Fibroblast of lung (primary cell): ENCODE measurements around the gene ARFGEF2. TPM values are rescaled to one million over a fixed set of nuclear protein-coding genes. Genes with fewer than 3 reads are reported as not detected.

ENCODE experiments used
- DNase-seq, 2 donors: peaks; one replicate each; pipeline versions ENCODE4 v3.0.0 to v3.0.0-alpha.2; 2010; ENCODE audit warnings: low read depth in 2 of 2
- H2AFZ ChIP-seq: 2 replicates; pipeline ENCODE4 v1.5.1; 2012; ENCODE audit warnings: low read length, control low read depth, inconsistent platforms
- H3K27ac ChIP-seq: 2 replicates; pipeline ENCODE4 v1.5.1; 2011; ENCODE audit warnings: low read length, control low read depth; ENCODE audit not compliant: insufficient read depth
- H3K27me3 ChIP-seq: 2 replicates; pipeline ENCODE4 v1.5.1; 2011; ENCODE audit warnings: mild to moderate bottlenecking, low read length; ENCODE audit not compliant: control insufficient read depth, insufficient read depth
- H3K36me3 ChIP-seq: 2 replicates; pipeline ENCODE4 v1.5.1; 2011; ENCODE audit warnings: low read length; ENCODE audit not compliant: control insufficient read depth, insufficient read depth
- H3K4me1 ChIP-seq: 2 replicates; pipeline ENCODE4 v1.5.1; 2011; ENCODE audit warnings: low read length; ENCODE audit not compliant: control insufficient read depth, insufficient read depth; ENCODE audit errors: extremely low read depth
- H3K4me2 ChIP-seq: 2 replicates; pipeline ENCODE4 v1.5.1; 2011; ENCODE audit warnings: low read length, control low read depth; ENCODE audit not compliant: insufficient read depth; ENCODE audit errors: extremely low read depth
- H3K4me3 ChIP-seq, 4 experiments: fragments of 200-600 bp in 1 of 4; sonication (generic) in 1 of 4; replicated peaks in 1 of 4; 2 replicates each; pipeline ENCODE4 v1.5.1; 2011 to 2016; ENCODE audit warnings: low read length in 4 of 4, low read depth in 3 of 4, mild to moderate bottlenecking in 3 of 4, control low read depth in 2 of 4, inconsistent platforms in 1 of 4, mixed read lengths in 1 of 4; ENCODE audit not compliant: insufficient read depth in 1 of 4; ENCODE audit errors: control extremely low read depth in 1 of 4
- H3K79me2 ChIP-seq: 2 replicates; pipeline ENCODE4 v1.5.1; 2012; ENCODE audit warnings: mild to moderate bottlenecking, low read length, inconsistent platforms; ENCODE audit not compliant: control insufficient read depth, insufficient read depth
- H3K9ac ChIP-seq: 2 replicates; pipeline ENCODE4 v1.5.1; 2011; ENCODE audit warnings: mild to moderate bottlenecking, low read length, control low read depth; ENCODE audit not compliant: insufficient read depth
- H3K9me3 ChIP-seq: 2 replicates; pipeline ENCODE4 v1.5.1; 2012; ENCODE audit warnings: low read depth, low read length; ENCODE audit not compliant: control insufficient read depth, insufficient read depth
- H4K20me1 ChIP-seq: 2 replicates; pipeline ENCODE4 v1.5.1; 2011; ENCODE audit warnings: low read length; ENCODE audit not compliant: control insufficient read depth, insufficient read depth; ENCODE audit errors: extremely low read depth
- CTCF ChIP-seq, 2 donors: IDR thresholded peaks in 1 of 2; conservative IDR thresholded peaks in 1 of 2; 1 replicate in 1 of 2; 2 replicates in 1 of 2; pipeline ENCODE4 v1.5.1; 2011 to 2012; ENCODE audit warnings: low read length in 2 of 2, control low read depth in 1 of 2, inconsistent platforms in 1 of 2, low read depth in 1 of 2, mild to moderate bottlenecking in 1 of 2
- EZH2 ChIP-seq: IDR thresholded peaks from 2 replicates; pipeline ENCODE4 v1.5.1; 2012; ENCODE audit warnings: low read length, control low read depth, mild to moderate bottlenecking; ENCODE audit errors: missing control alignments
- polyA plus RNA-seq, 2 donors: library from polyadenylated mRNA; depleted of rRNA in 1 of 2; stranded (reverse) in 1 of 2; unstranded in 1 of 2; fragments of >200 nt; gene quantifications; 2 replicates each; pipeline ENCODE4 v1.2.1, GENCODE V29; 2011 to 2012; ENCODE audit warnings: missing spikeins in 1 of 2
- total RNA-seq: library from RNA; depleted of rRNA; stranded (reverse); fragments of >200 nt; gene quantifications from 2 replicates; pipeline ENCODE4 v1.2.1, GENCODE V29; 2014

ARFGEF2 gene
- total and polyA plus RNA-seq, 2 donors (not counting 1 experiment from before 2014, with no cell fraction given) = 17.3 to 42.8 TPM

- Histone ChIP-seq H3K36me3 (no peaks in the 10 kb centered on the region), H3K27ac (no peak overlapping the region), H4K20me1 (no peaks in the 10 kb centered on the region), H2AFZ (no peak overlapping the region), H3K4me2 (no peak overlapping the region), H3K4me3 (no peak overlapping the region), H3K27me3 (peaks cover 6% of the 10 kb centered on the region), H3K9ac (no peak overlapping the region), H3K4me1 (peaks cover 3% of the 10 kb centered on the region), H3K79me2 (no peaks in the 10 kb centered on the region), H3K9me3 (no peaks in the 10 kb centered on the region)
- TF ChIP-seq EZH2 (no peak), CTCF (conservative IDR thresholded peaks at IDR 0.05 in 1 of 2, IDR thresholded peaks at IDR 0.05 in 1 of 2; ENCODE audit: low read depth in 1 of 2, low read length in 2 of 2) (no peak)
- DNase-seq = no peak
These were observed 16.2 kb upstream of the ARFGEF2 start for GRCh38 chr20:48905297-48905647.

GRCh38 chr20:48906221-48906877 is 15.2 kb upstream of the ARFGEF2 start:
- no peaks in the 10 kb centered on the region for H3K36me3 ChIP-seq
- no peaks in the 10 kb centered on the region for H3K9me3 ChIP-seq
- no peaks in the 10 kb centered on the region for H3K79me2 ChIP-seq
- DNase-seq = no peak
- peaks cover 3% of the 10 kb centered on the region for H3K4me1 ChIP-seq
- H3K27ac ChIP-seq = no peak overlapping the region
- no peak overlapping the region for H2AFZ ChIP-seq
- H3K4me2 ChIP-seq = no peak overlapping the region
- TF ChIP-seq CTCF (conservative IDR thresholded peaks at IDR 0.05 in 1 of 2, IDR thresholded peaks at IDR 0.05 in 1 of 2; ENCODE audit: low read depth in 1 of 2, low read length in 2 of 2) (no peak), EZH2 (no peak)
- no peaks in the 10 kb centered on the region for H4K20me1 ChIP-seq
- no peak overlapping the region for H3K4me3 ChIP-seq
- no peak overlapping the region for H3K9ac ChIP-seq
- H3K27me3 ChIP-seq = peaks cover 5% of the 10 kb centered on the region

GRCh38 chr20:48908656-48909319 is 12.7 kb upstream of the ARFGEF2 start:
- no peak overlapping the region for H3K27ac ChIP-seq
- H3K4me1 ChIP-seq = peaks cover 3% of the 10 kb centered on the region
- H3K27me3 ChIP-seq = peaks cover 5% of the 10 kb centered on the region
- no peak overlapping the region for H3K4me2 ChIP-seq
- no peaks in the 10 kb centered on the region for H3K79me2 ChIP-seq
- no peak overlapping the region for H3K4me3 ChIP-seq
- H2AFZ ChIP-seq = no peak overlapping the region
- no peak for TF ChIP-seq EZH2
- TF ChIP-seq CTCF (conservative IDR thresholded peaks at IDR 0.05 in 1 of 2, IDR thresholded peaks at IDR 0.05 in 1 of 2; ENCODE audit: low read depth in 1 of 2, low read length in 2 of 2) = no peak
- no peak overlapping the region for H3K9ac ChIP-seq
- H4K20me1 ChIP-seq = no peaks in the 10 kb centered on the region
- DNase-seq = no peak
- no peaks in the 10 kb centered on the region for H3K9me3 ChIP-seq
- H3K36me3 ChIP-seq = no peaks in the 10 kb centered on the region
